ENCODE measurements around the gene PARP8. TPM values are rescaled to one million over a fixed set of nuclear protein-coding genes. Genes with fewer than 3 reads are reported as not detected.

Gene PARP8
- total RNA-seq, 2 experiments from 2014 or later = 100 to 110 TPM

DNA sequence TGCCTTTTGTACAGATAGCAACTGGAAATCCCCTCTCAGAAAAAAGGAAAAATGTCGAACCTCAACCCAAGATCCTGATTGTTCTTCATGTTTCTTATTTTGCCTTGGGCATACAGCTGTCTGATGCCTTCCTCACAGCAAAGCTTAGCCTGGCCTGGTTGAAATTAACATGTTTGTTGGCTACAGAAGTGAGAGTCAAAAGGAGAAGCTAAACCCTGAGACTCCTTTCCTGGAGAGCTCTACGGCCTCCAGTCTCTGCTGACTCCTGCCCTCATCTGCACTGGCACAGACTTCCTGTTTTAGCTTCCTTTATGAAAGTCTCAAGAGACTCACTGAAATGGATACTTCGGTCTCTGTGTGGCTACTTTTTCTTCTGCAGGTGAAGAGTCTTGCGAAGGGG lies 186.7 kb downstream of the PARP8 start:
- Mint-ChIP-seq H3K27ac (no peak overlapping the region), H3K4me3 (no peak overlapping the region), H3K36me3 (ENCODE audit: low read depth) (no peaks in the 10 kb centered on the region), H3K4me1 (peaks cover 14% of the 10 kb centered on the region), H3K9me3 (no peaks in the 10 kb centered on the region), H3K27me3 (no peaks in the 10 kb centered on the region)
- ChIA-PET CTCF (no interaction called here), POLR2A (no interaction called here)
- DNase-seq = no peak

DNA sequence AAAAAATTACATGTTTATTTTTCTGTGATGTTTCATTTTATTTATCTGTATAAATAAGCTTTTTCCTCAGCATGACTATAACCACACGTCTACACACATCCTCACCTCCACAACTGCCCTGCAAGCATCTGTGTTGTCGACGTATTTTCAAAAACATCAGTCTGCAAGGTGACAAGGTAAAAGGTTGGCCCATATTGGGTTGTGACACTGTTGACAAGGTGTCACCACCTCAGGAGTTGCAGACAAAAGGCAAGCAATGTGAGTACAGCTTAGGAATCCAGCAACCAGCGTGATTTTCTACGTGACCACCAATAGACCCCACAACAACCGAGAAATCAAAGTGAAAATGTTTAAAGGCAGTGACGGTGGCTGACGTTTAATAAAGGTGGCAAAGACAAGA lies 187.6 kb downstream of the PARP8 start:
- Mint-ChIP-seq H3K27me3 (peaks cover 3% of the 10 kb centered on the region), H3K9me3 (no peaks in the 10 kb centered on the region), H3K27ac (no peak overlapping the region), H3K36me3 (ENCODE audit: low read depth) (no peaks in the 10 kb centered on the region), H3K4me1 (peaks cover 14% of the 10 kb centered on the region), H3K4me3 (no peak overlapping the region)
- DNase-seq = no peak
- POLR2A ChIA-PET = no interaction called here
- CTCF ChIA-PET = interaction anchor here (0.6 to 1.0 kb wide), 2 partner anchors 24 to 232 kb away, joined by 3 read pairs; no protein-coding TSS in a partner anchor

DNA sequence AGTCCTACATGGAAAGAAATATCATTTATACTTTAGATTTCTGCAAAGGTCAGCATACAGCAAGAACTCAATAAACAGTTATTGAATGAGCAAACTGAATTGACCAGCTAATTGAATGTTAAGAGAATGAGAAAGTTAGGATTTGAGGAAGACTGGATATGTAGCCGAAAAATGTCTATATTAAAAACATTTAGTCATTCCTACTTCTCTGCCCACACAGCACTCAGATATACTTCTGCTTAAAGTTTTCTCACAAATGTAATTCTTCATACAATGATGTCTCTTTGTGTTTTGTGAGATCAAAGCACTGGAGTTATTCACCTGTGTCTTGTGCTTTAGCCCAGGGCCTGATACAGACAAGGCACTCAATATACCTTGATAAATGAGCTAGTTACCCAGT lies 188.6 kb downstream of the PARP8 start:
- H3K36me3 Mint-ChIP-seq (ENCODE audit: low read depth) = no peaks in the 10 kb centered on the region

DNA sequence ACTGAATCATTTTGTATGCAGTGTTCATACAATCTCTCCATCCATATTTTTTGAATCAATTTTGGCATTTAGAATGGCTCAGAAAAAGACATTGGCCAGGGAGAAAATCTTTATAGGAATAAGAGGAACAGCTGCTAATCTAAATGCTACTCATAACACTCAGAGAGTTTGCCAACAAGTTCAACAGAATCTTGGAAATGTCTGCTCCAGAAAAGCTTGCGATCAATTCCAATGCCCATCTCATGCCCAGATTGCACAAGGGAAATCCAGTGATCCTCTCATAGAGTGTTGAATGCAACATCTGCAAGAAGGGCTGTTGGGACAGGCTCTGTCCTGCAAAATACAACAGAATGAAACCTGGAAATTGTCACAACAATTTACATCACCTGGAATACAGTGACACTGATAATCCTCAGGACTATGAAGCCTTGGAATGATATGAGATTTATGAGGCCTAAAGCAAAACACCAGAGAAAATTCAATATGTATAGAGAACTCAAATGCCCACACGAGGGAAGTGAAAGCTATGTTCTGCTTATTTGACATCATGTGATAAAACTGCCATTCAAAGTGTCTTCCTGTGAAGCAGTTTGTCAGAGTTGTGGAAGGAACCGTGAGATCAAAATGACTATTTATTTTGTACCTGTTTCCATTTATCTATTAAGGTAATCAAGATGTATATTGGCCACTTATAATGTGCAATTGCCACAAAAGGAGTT lies 190.1 kb downstream of the PARP8 start:
- ChIA-PET POLR2A (no interaction called here), CTCF (interaction anchor here (1.3 kb wide), 1 partner anchor 9 kb away, joined by 3 read pairs; no protein-coding TSS in a partner anchor)
- no peak for DNase-seq
- no peaks in the 10 kb centered on the region for H3K36me3 Mint-ChIP-seq (ENCODE audit: low read depth)
- H3K4me1 Mint-ChIP-seq = peaks cover 14% of the 10 kb centered on the region
- H3K4me3 Mint-ChIP-seq = no peak overlapping the region
- H3K27ac Mint-ChIP-seq = no peak overlapping the region
- H3K9me3 Mint-ChIP-seq = no peaks in the 10 kb centered on the region
- H3K27me3 Mint-ChIP-seq = peaks cover 10% of the 10 kb centered on the region

More for the DNA sequence above, 188.6 kb downstream of the PARP8 start:
- peaks cover 7% of the 10 kb centered on the region for H3K27me3 Mint-ChIP-seq
- ChIA-PET POLR2A (no interaction called here), CTCF (interaction anchor here (1.0 kb wide), 1 partner anchor 23 kb away, joined by 3 read pairs; no protein-coding TSS in a partner anchor)
- DNase-seq = no peak
- no peak overlapping the region for H3K27ac Mint-ChIP-seq
- no peak overlapping the region for H3K4me3 Mint-ChIP-seq
- H3K9me3 Mint-ChIP-seq = no peaks in the 10 kb centered on the region
- peaks cover 14% of the 10 kb centered on the region for H3K4me1 Mint-ChIP-seq

DNA sequence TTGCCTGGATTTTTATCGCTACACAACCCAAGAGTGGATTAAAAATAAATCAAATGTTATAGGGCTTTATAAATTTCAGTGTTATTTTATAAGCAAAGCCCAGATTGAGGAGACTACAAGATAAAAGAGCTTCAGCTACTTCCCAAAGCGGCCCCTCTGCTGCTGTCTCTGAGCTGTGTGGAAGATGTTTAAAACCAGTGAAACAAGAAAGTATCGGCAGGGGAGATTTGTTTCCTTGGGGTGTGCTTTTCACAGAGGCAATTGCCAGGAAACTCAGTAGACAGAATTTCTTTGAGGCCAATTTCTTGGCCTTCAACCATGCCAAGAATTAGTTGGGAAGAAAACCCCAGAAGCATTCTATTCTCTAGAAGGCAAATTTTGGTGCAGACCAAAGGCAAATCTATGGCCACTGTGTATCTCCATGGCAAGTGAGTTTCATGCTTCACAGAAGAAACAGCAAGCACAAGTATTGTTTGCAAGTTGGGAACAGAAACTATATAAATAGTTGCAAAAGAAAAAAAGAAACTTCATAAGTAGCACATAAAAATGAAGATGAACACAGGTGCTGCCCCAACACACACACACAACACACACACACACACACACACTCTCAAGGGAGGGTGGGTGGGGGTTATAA lies 197.2 kb downstream of the PARP8 start:
- ChIA-PET CTCF (no interaction called here), POLR2A (no interaction called here)
- Mint-ChIP-seq H3K27ac (no peak overlapping the region), H3K36me3 (ENCODE audit: low read depth) (no peaks in the 10 kb centered on the region), H3K4me3 (no peak overlapping the region), H3K27me3 (peaks cover 24% of the 10 kb centered on the region), H3K4me1 (no peaks in the 10 kb centered on the region), H3K9me3 (no peaks in the 10 kb centered on the region)
- DNase-seq = no peak

DNA sequence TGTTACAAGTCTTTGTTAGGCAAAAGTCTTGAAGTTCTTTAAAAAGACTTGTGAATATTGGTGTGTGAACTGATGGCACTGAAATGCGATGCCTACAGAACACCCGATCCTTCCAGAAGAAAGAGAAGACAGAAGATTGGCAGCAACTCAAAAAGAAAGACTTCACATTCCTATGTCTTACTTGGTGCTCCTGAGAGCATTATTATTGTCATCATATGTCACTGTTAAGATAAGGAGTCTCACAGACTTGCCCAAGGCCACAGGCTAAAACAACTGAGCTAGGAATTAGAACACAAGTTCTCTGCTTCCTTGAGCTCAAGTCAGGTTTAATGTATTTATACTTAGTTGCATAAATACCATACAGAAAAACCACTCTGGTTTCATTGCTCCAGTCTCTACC lies 198.0 kb downstream of the PARP8 start:
- H3K4me3 Mint-ChIP-seq = no peak overlapping the region
- no peaks in the 10 kb centered on the region for H3K36me3 Mint-ChIP-seq (ENCODE audit: low read depth)
- ChIA-PET POLR2A (no interaction called here), CTCF (no interaction called here)
- H3K27ac Mint-ChIP-seq = no peak overlapping the region
- H3K4me1 Mint-ChIP-seq = no peaks in the 10 kb centered on the region
- DNase-seq = no peak
- H3K27me3 Mint-ChIP-seq = peaks cover 24% of the 10 kb centered on the region
- H3K9me3 Mint-ChIP-seq = no peaks in the 10 kb centered on the region

DNA sequence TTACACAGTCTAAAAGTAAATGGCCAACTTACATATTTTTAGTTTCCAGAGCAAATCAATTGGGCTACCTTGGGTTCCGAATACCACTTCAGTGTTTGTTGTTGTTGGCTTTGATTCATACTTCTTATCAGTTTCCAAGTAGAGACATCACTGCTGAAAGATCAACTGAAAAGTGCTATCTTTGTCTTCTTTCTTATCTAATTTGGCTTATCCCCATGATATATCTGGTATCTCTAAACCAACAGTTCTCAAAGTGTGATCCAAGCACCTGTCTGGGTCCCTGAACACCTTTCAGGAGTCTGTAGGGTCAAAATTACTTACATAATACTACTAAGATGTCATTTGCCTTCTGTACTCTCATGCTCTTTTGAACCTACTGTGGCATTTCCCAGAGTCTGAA lies 200.0 kb downstream of the PARP8 start:
- ChIA-PET POLR2A (no interaction called here), CTCF (no interaction called here)
- no peaks in the 10 kb centered on the region for H3K36me3 Mint-ChIP-seq (ENCODE audit: low read depth)
- H3K27me3 Mint-ChIP-seq = peaks cover 25% of the 10 kb centered on the region
- H3K4me3 Mint-ChIP-seq = no peak overlapping the region
- no peak for DNase-seq
- H3K27ac Mint-ChIP-seq = no peak overlapping the region
- H3K4me1 Mint-ChIP-seq = no peaks in the 10 kb centered on the region
- no peaks in the 10 kb centered on the region for H3K9me3 Mint-ChIP-seq

DNA sequence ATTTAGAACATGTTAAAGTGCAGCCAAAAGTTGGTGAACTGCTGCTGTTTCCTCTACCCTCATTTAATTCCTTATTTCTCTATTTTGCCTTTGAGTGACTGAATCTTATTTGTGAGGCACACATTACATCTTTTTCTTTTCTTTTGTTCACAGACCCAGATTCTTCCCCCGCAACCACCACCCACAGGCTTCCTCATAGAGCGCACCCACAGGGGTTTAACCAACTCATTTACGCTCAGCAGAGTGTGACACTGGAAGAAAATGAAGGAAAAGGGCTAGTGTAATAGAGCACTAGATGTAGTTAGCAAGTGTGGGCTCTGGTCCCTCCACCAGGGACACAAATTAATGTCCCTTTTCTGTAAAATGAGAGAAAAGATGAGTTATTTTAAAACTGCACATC lies 200.7 kb downstream of the PARP8 start:
- Mint-ChIP-seq H3K4me3 (no peak overlapping the region), H3K27ac (no peak overlapping the region), H3K36me3 (ENCODE audit: low read depth) (no peaks in the 10 kb centered on the region), H3K4me1 (no peaks in the 10 kb centered on the region), H3K27me3 (peaks cover 25% of the 10 kb centered on the region), H3K9me3 (no peaks in the 10 kb centered on the region)
- no peak for DNase-seq
- CTCF ChIA-PET = no interaction called here
- POLR2A ChIA-PET = no interaction called here

DNA sequence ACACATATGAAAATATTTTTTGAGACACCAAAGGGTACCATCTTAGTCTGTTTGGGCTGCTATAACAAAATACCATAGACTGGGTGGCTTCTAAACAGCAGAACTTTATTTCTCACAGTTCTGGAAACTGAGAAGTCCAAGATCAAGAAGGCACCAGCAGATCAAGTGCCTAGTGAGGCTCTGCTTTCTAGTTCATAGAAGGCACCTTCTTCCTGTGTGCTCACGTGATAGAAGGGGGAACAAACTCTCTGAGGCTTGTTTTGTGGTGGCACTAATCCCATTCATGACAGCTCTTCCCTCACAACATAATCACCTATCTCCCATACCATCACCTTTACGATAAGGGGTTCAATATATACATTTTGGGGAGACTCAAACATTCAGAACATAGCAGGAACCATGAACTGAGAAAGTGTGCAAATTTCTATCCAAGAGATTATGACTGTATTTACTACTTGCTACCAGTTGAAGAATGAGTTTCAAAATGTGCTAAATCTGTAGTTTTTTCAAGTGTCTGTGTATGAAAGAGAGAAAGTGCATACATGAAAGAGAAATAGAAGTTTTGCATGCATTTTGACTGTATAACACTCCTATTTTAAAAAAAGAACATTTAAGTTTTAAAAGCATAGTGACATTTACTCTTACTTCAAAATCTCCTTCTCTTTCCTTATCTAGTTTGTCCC lies 207.3 kb downstream of the PARP8 start:
- Mint-ChIP-seq H3K4me1 (peaks cover 6% of the 10 kb centered on the region), H3K27me3 (peaks cover 18% of the 10 kb centered on the region), H3K36me3 (ENCODE audit: low read depth) (no peaks in the 10 kb centered on the region), H3K4me3 (no peak overlapping the region), H3K9me3 (no peaks in the 10 kb centered on the region), H3K27ac (no peak overlapping the region)
- CTCF ChIA-PET = no interaction called here
- POLR2A ChIA-PET = no interaction called here
- no peak for DNase-seq

DNA sequence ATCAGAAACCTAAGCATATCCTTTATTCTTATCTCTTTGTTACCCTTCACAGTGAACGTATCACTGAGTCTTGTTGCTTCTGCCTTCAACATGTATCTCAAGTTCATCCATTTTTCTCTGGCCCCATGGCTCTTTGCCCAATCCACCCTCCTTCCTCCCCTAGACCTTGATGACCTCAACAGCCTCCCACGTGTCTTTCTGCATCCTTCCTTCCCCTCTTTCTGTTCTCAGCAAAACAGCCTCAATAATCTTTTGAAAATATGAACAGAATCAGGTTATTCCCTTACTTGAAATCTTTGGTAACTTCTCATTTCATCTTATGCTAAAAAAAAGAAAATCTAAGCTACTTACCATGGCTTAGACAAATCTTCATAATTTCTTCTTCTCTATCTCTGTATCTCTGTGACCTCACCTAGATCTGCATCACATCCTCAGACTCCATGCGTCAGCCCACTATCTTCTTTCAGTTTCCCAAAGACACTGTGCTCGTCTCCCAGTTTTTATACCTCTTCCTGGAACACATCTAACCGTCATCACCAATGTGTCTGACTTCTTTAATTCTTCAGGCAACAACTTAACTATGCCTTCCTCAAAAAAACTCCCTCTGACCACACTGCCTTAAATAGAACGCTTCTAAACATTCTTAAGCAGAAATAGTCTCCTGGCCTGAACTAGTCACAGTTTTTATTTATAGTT lies 208.0 kb downstream of the PARP8 start:
- Mint-ChIP-seq H3K27me3 (peaks cover 13% of the 10 kb centered on the region), H3K9me3 (no peaks in the 10 kb centered on the region), H3K36me3 (ENCODE audit: low read depth) (no peaks in the 10 kb centered on the region), H3K27ac (no peak overlapping the region), H3K4me1 (peaks cover 6% of the 10 kb centered on the region), H3K4me3 (no peak overlapping the region)
- no peak for DNase-seq
- POLR2A ChIA-PET = no interaction called here
- CTCF ChIA-PET = no interaction called here

DNA sequence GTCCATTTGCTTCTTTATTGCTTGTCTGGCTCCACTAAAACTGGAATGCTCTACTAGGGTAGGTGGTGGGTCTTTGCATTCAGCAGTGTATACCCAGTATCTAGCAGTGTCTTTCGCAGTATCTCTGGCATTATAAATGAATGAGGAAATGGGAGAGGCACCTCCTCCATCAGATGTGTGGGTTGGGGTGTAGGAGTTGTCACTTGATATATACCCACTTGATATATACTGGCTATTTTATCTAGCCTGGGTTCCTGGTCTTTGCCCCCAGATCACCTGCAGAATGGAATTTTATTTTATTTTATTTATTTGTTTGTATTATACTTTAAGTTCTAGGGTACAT lies 208.5 kb downstream of the PARP8 start:
- Mint-ChIP-seq H3K36me3 (ENCODE audit: low read depth) (no peaks in the 10 kb centered on the region), H3K27ac (no peak overlapping the region), H3K4me1 (peaks cover 6% of the 10 kb centered on the region), H3K4me3 (no peak overlapping the region), H3K9me3 (no peaks in the 10 kb centered on the region), H3K27me3 (peaks cover 9% of the 10 kb centered on the region)
- ChIA-PET POLR2A (no interaction called here), CTCF (no interaction called here)
- DNase-seq = no peak

DNA sequence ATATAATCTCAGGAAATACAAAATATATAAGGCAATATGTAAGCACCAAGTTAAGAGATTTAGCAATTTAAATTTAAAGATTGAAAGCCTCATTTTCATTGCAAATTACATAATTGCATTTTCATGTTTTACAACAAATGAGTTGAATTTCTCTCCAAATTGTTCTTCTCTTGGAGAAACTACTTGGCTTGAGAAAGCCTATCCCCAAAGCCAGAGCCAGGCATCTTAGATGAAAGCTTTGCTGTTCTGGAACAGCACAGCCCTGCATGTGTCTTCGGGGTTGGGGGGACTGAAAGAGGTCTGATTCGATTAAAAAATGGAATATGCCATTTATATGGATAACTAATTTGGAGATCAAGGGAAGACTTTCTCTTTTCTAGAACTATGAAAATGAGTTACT lies 212.0 kb downstream of the PARP8 start:
- CTCF ChIA-PET = interaction anchor here (1.0 kb wide), 1 partner anchor 24 kb away, joined by 3 read pairs; no protein-coding TSS in a partner anchor
- POLR2A ChIA-PET = no interaction called here
- no peak overlapping the region for H3K4me3 Mint-ChIP-seq
- no peaks in the 10 kb centered on the region for H3K36me3 Mint-ChIP-seq (ENCODE audit: low read depth)
- no peak for DNase-seq
- peaks cover 4% of the 10 kb centered on the region for H3K27me3 Mint-ChIP-seq
- peaks cover 6% of the 10 kb centered on the region for H3K4me1 Mint-ChIP-seq
- H3K9me3 Mint-ChIP-seq = no peaks in the 10 kb centered on the region
- no peak overlapping the region for H3K27ac Mint-ChIP-seq

DNA sequence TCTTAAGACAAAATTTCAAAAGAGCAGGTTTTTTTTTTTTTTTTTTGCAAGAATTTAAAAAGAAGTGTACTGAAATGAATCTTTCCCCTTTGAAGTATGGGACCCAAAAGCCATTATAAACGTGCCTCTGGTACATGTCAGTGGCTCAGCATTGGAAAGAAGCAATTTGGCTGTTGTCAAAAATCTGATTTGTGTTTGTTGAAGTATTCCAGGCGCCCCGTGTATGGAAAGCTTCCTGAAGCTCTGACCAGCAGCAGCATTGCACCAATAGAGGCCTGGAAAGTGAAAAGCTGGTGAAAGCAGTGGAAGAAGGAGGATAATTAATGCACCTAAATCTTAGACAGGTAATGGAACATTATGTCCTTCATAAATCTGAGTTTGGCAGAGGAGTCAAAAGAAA lies 215.0 kb downstream of the PARP8 start:
- no peak overlapping the region for H3K27ac Mint-ChIP-seq
- H3K27me3 Mint-ChIP-seq = peaks cover 5% of the 10 kb centered on the region
- no peaks in the 10 kb centered on the region for H3K36me3 Mint-ChIP-seq (ENCODE audit: low read depth)
- H3K9me3 Mint-ChIP-seq = no peaks in the 10 kb centered on the region
- no peaks in the 10 kb centered on the region for H3K4me1 Mint-ChIP-seq
- POLR2A ChIA-PET = no interaction called here
- no peak overlapping the region for H3K4me3 Mint-ChIP-seq
- CTCF ChIA-PET = no interaction called here
- DNase-seq = no peak
